Measurements from ENCODE around the gene IRF4.

- TF ChIP-seq CTCF (conservative IDR thresholded peaks at IDR 0.05; ENCODE audit: low read length): no peak
- no peak for TF ChIP-seq EZH2phosphoT487 (IDR thresholded peaks at IDR 0.05; ENCODE audit: borderline replicate concordance, low read depth, low read length)
Observed at GRCh38 chr6:409370-409972, 17.9 kb downstream of the IRF4 start.

All from OCI-LY7 (cell line).